ENCODE data around the gene TMEM131L.
"Not testable (repeated sequence)": the region's sequence is repeated elsewhere in the genome, so short reads cannot be mapped to it uniquely, and the experiment has no call there.

Gene TMEM131L

GRCh38 chr4:153564630-153565525 is 98.7 kb downstream of the TMEM131L start:
- no peaks in the 10 kb centered on the region for H3K9me2 ChIP-seq (ENCODE audit: low read depth, low read length)
- H3K79me2 ChIP-seq (ENCODE audit: insufficient read depth, low read length) = peaks cover 60% of the 10 kb centered on the region
- TF ChIP-seq, protein P1, sequence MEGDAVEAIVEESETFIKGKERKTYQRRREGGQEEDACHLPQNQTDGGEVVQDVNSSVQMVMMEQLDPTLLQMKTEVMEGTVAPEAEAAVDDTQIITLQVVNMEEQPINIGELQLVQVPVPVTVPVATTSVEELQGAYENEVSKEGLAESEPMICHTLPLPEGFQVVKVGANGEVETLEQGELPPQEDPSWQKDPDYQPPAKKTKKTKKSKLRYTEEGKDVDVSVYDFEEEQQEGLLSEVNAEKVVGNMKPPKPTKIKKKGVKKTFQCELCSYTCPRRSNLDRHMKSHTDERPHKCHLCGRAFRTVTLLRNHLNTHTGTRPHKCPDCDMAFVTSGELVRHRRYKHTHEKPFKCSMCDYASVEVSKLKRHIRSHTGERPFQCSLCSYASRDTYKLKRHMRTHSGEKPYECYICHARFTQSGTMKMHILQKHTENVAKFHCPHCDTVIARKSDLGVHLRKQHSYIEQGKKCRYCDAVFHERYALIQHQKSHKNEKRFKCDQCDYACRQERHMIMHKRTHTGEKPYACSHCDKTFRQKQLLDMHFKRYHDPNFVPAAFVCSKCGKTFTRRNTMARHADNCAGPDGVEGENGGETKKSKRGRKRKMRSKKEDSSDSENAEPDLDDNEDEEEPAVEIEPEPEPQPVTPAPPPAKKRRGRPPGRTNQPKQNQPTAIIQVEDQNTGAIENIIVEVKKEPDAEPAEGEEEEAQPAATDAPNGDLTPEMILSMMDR (IDR thresholded peaks at IDR 0.05; ENCODE audit: low read length) = no peak
- TF ChIP-seq EZH2 (IDR thresholded peaks at IDR 0.05; ENCODE audit: borderline replicate concordance, low read length) = no peak
- peak overlapping the region; percentile 31 for H3K27ac ChIP-seq (ENCODE audit: low read depth, low read length, poor library complexity, severe bottlenecking)
- 0 out of 2 replicates have a peak, but pooled peaks cover 2% of the 10 kb centered on the region for H4K20me1 ChIP-seq (ENCODE audit: insufficient read depth, low read length)
- H3K36me3 ChIP-seq (ENCODE audit: insufficient read depth, low read length) = peaks cover 97% of the 10 kb centered on the region
- no peaks in the 10 kb centered on the region for H3K9me3 ChIP-seq (ENCODE audit: low read length)
- no peak overlapping the region for H3K4me3 ChIP-seq (ENCODE audit: low read depth, low read length, poor library complexity, severe bottlenecking)
- H2AFZ ChIP-seq (ENCODE audit: low read length) = no peak overlapping the region
- H3K9ac ChIP-seq (ENCODE audit: low read length) = no peak overlapping the region
- H3F3A ChIP-seq (ENCODE audit: insufficient read depth, low read length) = peaks cover 3% of the 10 kb centered on the region; the same call in 1 of the 2 replicates
- peaks cover 49% of the 10 kb centered on the region for H3K4me1 ChIP-seq (ENCODE audit: insufficient read depth, low read length, severe bottlenecking)
- H3K4me2 ChIP-seq (ENCODE audit: low read length) = no peak overlapping the region
- no peaks in the 10 kb centered on the region for H3K27me3 ChIP-seq (ENCODE audit: insufficient read depth, low read length)

GRCh38 chr4:153566631-153567150 is 100.5 kb downstream of the TMEM131L start:
- H3K4me3 ChIP-seq (ENCODE audit: low read depth, low read length, poor library complexity, severe bottlenecking) = no peak overlapping the region
- 0 out of 2 replicates have a peak, but pooled peaks cover 3% of the 10 kb centered on the region for H3F3A ChIP-seq (ENCODE audit: insufficient read depth, low read length)
- peaks cover 96% of the 10 kb centered on the region for H3K36me3 ChIP-seq (ENCODE audit: insufficient read depth, low read length)
- TF ChIP-seq, protein P1 (IDR thresholded peaks at IDR 0.05; ENCODE audit: low read length) = no peak
- TF ChIP-seq EZH2 (IDR thresholded peaks at IDR 0.05; ENCODE audit: borderline replicate concordance, low read length) = no peak
- 0 out of 2 replicates have a peak, but pooled peaks cover 2% of the 10 kb centered on the region for H4K20me1 ChIP-seq (ENCODE audit: insufficient read depth, low read length)
- H3K9me2 ChIP-seq (ENCODE audit: low read depth, low read length) = no peaks in the 10 kb centered on the region
- no peak overlapping the region for H3K27ac ChIP-seq (ENCODE audit: low read depth, low read length, poor library complexity, severe bottlenecking)
- H3K9ac ChIP-seq (ENCODE audit: low read length) = no peak overlapping the region
- H3K4me2 ChIP-seq (ENCODE audit: low read length) = no peak overlapping the region
- no peak overlapping the region for H2AFZ ChIP-seq (ENCODE audit: low read length)
- H3K79me2 ChIP-seq (ENCODE audit: insufficient read depth, low read length) = peaks cover 53% of the 10 kb centered on the region
- H3K4me1 ChIP-seq (ENCODE audit: insufficient read depth, low read length, severe bottlenecking) = peaks cover 63% of the 10 kb centered on the region
- no peaks in the 10 kb centered on the region for H3K9me3 ChIP-seq (ENCODE audit: low read length)
- no peaks in the 10 kb centered on the region for H3K27me3 ChIP-seq (ENCODE audit: insufficient read depth, low read length)

GRCh38 chr4:153567660-153568059 is 101.5 kb downstream of the TMEM131L start:
- Histone ChIP-seq H3K79me2 (ENCODE audit: insufficient read depth, low read length) (peaks cover 48% of the 10 kb centered on the region), H3K36me3 (ENCODE audit: insufficient read depth, low read length) (peaks cover 94% of the 10 kb centered on the region), H3K4me1 (ENCODE audit: insufficient read depth, low read length, severe bottlenecking) (peaks cover 72% of the 10 kb centered on the region)
- not testable (repeated sequence) for H3K27ac ChIP-seq (ENCODE audit: low read depth, low read length, poor library complexity, severe bottlenecking); H3K9me2 ChIP-seq (ENCODE audit: low read depth, low read length); H3K9me3 ChIP-seq (ENCODE audit: low read length); H3K4me2 ChIP-seq (ENCODE audit: low read length); H3F3A ChIP-seq (ENCODE audit: insufficient read depth, low read length); H2AFZ ChIP-seq (ENCODE audit: low read length); H3K9ac ChIP-seq (ENCODE audit: low read length); H3K4me3 ChIP-seq (ENCODE audit: low read depth, low read length, poor library complexity, severe bottlenecking); H3K27me3 ChIP-seq (ENCODE audit: insufficient read depth, low read length); H4K20me1 ChIP-seq (ENCODE audit: insufficient read depth, low read length)

Data from OCI-LY1 (cell line).